Calu3 (cell line): ENCODE results near the gene DMAC2. TPM values are rescaled to one million over a fixed set of nuclear protein-coding genes. Genes with fewer than 3 reads are reported as not detected.

ENCODE experiments used
- BruUV-seq: library from RNA; stranded (reverse); fragments of 400-500 nt; replicated peaks from 2 replicates; lab custom pipeline; 2021; lab: Mats Ljungman, UMichigan
- CTCF ChIA-PET: fragments of 300-600 bp; sonication (Branson Sonifier 250); formaldehyde crosslinking; loops from one replicate; lab custom pipeline; 2022; ENCODE audit warnings: antibody characterized with exemption; lab: Charles Lee
- DNase-seq: peaks from one replicate; pipeline ENCODE4 v3.0.0; 2022
- H3K27ac Mint-ChIP-seq: one replicate; pipeline ENCODE4 v1.8.0; 2022; ENCODE audit warnings: mixed read lengths; ENCODE audit not compliant: unreplicated experiment
- H3K27me3 Mint-ChIP-seq: one replicate; pipeline ENCODE4 v1.8.0; 2022; ENCODE audit warnings: mixed read lengths; ENCODE audit not compliant: unreplicated experiment
- H3K36me3 Mint-ChIP-seq: one replicate; pipeline ENCODE4 v1.8.0; 2022; ENCODE audit warnings: mild to moderate bottlenecking, moderate library complexity, mixed read lengths; ENCODE audit not compliant: insufficient read depth, unreplicated experiment
- H3K4me1 Mint-ChIP-seq: one replicate; pipeline ENCODE4 v1.8.0; 2022; ENCODE audit warnings: mild to moderate bottlenecking, low read depth, mixed read lengths; ENCODE audit not compliant: unreplicated experiment
- H3K4me3 Mint-ChIP-seq: one replicate; pipeline ENCODE4 v1.8.0; 2022; ENCODE audit warnings: mild to moderate bottlenecking, low read depth, moderate library complexity, mixed read lengths; ENCODE audit not compliant: unreplicated experiment
- H3K9me3 Mint-ChIP-seq: one replicate; pipeline ENCODE4 v1.8.0; 2022; ENCODE audit warnings: low read depth, mixed read lengths; ENCODE audit not compliant: unreplicated experiment
- CTCF ChIP-seq: fragments of 200-600 bp; IDR thresholded peaks from one replicate; pipeline ENCODE4 v1.8.0; 2022; ENCODE audit warnings: antibody characterized with exemption; ENCODE audit not compliant: unreplicated experiment
- intact Hi-C: fragments of 100-400 bp; cut with micrococcal nuclease; formaldehyde crosslinking; loops from one replicate; pipeline ENCODE4 v1.10.0; 2022; ENCODE audit not compliant: unreplicated experiment
- total RNA-seq: library from RNA; stranded (reverse); gene quantifications from 2 replicates; pipeline ENCODE4 v1.2.3, GENCODE V29; 2022

DMAC2 gene
- total RNA-seq, 1 experiment from 2014 or later: 50.5 TPM

DNA sequence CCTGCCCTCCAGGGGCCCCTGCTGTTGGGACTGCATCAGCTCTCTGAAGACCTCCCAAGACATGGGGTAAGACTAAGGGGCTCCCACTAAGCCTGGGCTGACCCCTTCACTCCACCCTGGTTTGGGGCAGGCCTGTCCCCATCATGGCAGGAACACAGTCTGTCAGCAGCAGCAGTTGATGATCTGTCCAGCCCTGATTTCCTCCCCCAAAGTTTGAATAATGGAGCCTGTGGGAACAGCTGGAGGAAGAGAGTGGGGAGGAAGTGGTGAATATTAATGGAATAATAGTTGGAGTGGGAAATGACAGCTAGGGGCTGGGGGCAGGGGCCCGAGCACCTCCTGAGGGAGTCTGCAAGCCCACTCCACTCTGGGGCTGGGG lies 11.2 kb downstream of the DMAC2 start:
- TF ChIP-seq CTCF: no peak
- no peaks in the 10 kb centered on the region for H3K9me3 Mint-ChIP-seq
- peaks cover 11% of the 10 kb centered on the region for H3K4me1 Mint-ChIP-seq
- no TSS peak for BruUV-seq
- H3K36me3 Mint-ChIP-seq: peaks cover 35% of the 10 kb centered on the region
- no peak overlapping the region for H3K4me3 Mint-ChIP-seq
- no peaks in the 10 kb centered on the region for H3K27me3 Mint-ChIP-seq
- intact Hi-C loops: no loop called here
- no peak for DNase-seq
- H3K27ac Mint-ChIP-seq: no peak overlapping the region
- CTCF ChIA-PET: no interaction called here

DNA sequence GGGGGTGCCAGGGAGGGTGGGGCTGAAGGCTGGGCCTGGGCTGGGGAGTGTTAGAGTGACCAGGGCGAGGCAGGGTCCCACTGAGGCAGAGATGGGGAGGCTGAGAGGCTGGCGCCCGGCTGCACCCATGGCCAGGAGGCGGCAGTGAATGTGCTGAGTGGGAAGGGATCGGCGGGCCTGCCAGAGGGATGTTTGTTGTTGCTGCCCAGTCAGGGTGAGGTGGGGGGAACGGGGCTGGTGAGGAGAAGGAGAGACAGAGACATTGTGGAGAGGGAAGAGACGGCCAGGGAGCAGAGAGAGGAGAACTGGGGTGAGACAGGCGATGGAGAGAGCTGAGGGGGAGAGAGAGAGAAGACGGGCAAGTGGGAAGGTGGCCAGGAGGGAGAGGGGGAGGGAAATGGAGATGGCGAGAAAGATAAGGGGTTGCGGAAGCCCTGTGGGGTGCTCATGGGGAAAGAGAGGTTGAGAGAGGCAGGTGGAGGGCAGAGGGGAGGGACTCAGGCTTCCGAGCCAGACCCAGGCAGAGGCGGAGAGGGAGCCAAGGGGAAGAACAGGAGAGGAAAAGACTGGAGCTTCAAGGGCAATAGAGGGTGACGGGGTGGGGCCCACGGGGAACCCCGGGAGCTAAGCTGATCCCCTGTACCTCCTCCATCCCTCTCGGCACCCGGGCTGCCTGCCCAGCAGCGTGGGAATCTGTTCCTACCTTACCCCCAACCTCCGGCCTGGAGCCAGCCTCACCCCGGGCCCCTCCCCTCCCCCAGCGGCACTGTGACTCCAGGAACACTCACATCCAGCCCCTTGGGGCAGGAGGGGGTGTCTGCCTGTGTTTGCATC lies 11.8 kb downstream of the DMAC2 start:
- BruUV-seq: no TSS peak
- DNase-seq: no peak
- intact Hi-C loops: no loop called here
- Mint-ChIP-seq H3K27me3 (no peaks in the 10 kb centered on the region), H3K4me1 (peaks cover 11% of the 10 kb centered on the region), H3K4me3 (no peak overlapping the region), H3K36me3 (peaks cover 29% of the 10 kb centered on the region), H3K9me3 (no peaks in the 10 kb centered on the region), H3K27ac (no peak overlapping the region)
- no peak for TF ChIP-seq CTCF
- CTCF ChIA-PET: no interaction called here

- no peak within 1 kb of the TSS for H3K4me3 Mint-ChIP-seq
- no peak for TF ChIP-seq CTCF
- H3K9me3 Mint-ChIP-seq: no peaks in the 10 kb centered on the region
- intact Hi-C loops: no loop called here
- CTCF ChIA-PET: interaction anchor here (0.8 kb wide), 1 partner anchor 18 kb away, joined by 5 read pairs; no protein-coding TSS in a partner anchor
- H3K36me3 Mint-ChIP-seq: peaks cover 24% of the 10 kb centered on the region
- peak within 1 kb of the TSS; percentile 16 for H3K27ac Mint-ChIP-seq
- H3K4me1 Mint-ChIP-seq: peaks cover 11% of the 10 kb centered on the region
- no peaks in the 10 kb centered on the region for H3K27me3 Mint-ChIP-seq
- BruUV-seq: no TSS peak
- DNase-seq: peak; percentile 24
Observed at GRCh38 chr19:41426952-41427646, 12.6 kb downstream of the DMAC2 start, which contains the start of gene B3GNT8. TSS of gene B3GNT8 (minus strand) at chr19:41427374. CDS start at chr19:41426778, 596 bp downstream.

DNA sequence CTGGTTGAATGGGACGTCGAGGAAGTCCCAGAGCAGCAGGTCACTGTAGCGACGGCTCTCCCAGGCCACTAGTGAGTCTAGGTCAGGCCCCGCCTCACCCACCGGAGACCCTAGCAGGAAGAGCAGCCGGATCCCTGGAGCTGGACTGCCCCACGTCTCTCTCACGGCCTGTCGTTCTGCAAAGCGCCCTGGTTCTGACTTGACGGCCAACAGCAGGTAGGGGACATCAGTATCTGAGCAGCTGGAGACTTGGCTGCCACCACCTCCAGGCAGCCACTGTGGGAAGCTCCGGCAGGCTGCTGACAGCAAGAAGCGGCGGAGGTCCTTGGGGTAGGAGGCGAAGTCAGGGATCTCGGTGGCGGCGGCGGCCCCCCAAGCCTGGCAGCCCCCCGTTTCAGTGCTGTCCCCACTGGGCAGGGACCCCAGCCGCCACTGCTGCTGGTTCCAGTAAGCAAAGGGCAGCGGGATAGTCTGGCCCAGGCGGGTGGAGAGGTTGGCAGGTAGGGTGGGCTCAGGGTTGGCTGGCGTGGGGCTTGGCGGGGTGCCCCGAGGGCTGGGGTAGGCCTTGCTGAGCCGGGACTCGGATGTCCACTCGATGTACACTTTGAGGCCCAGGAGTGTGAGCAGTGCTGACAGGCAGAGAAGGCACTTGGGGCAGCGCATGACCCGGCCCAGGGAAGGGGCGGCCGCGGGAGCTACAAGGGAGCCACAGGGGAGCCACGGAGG lies 13.4 kb downstream of the DMAC2 start:
- H3K4me3 Mint-ChIP-seq: no peak overlapping the region
- BruUV-seq: no TSS peak

More for the DNA sequence above, 13.4 kb downstream of the DMAC2 start:
- peaks cover 31% of the 10 kb centered on the region for H3K36me3 Mint-ChIP-seq
- no peak for DNase-seq
- intact Hi-C loops: no loop called here
- peaks cover 11% of the 10 kb centered on the region for H3K4me1 Mint-ChIP-seq
- peak overlapping the region; percentile 16 for H3K27ac Mint-ChIP-seq
- no peak for TF ChIP-seq CTCF
- no peaks in the 10 kb centered on the region for H3K27me3 Mint-ChIP-seq
- no peaks in the 10 kb centered on the region for H3K9me3 Mint-ChIP-seq
- CTCF ChIA-PET: interaction anchor here (0.8 kb wide), 1 partner anchor 17 kb away, joined by 5 read pairs; no protein-coding TSS in a partner anchor
